Activated naive CD4-positive, alpha-beta T cell (primary cell): ENCODE data around the gene ZNF805.
A peak's percentile ranks its signal among the peaks of the same experiment; 100 is the strongest.
"Not testable (repeated sequence)": the region's sequence is repeated elsewhere in the genome, so short reads cannot be mapped to it uniquely, and the experiment has no call there.

Experiments
- DNase-seq, 4 experiments: peaks; one replicate each; lab custom pipeline; 2025; lab: John Stamatoyannopoulos, UW

Gene ZNF805

DNA sequence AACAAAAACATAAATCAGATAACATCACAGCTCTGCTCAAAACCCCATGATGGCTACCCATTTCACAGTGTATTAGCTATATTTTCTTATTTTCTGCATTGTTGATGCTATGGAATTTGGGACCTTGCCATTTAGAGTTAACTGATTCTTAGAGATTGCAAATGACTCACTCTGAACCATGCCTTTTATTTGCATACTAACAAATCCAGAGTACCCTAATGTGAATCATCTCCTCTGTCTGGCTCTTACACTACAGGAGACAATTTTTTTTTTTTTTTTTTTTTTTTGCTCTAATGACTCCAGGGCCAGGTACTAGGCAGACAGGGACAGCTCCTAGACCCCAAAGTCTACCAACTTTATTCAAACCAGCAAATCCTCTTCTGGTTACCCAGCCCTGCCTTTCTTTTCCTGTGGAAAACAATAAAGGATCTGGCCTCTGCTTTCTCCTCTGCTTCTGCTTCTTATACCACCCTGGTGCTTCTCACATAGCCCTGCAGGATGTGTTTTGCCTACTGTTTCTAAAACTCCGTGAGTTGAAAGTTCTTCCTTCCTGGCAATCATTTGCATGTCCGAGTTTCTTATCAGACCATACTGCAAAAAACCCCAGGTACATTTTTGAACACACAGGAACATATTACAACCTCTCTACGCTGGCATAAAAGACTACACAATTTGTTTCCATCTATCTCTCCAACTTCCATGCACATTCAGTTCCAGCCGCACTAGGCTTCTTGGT lies 29.3 kb downstream of the ZNF805 start:
- no peak for DNase-seq

DNA sequence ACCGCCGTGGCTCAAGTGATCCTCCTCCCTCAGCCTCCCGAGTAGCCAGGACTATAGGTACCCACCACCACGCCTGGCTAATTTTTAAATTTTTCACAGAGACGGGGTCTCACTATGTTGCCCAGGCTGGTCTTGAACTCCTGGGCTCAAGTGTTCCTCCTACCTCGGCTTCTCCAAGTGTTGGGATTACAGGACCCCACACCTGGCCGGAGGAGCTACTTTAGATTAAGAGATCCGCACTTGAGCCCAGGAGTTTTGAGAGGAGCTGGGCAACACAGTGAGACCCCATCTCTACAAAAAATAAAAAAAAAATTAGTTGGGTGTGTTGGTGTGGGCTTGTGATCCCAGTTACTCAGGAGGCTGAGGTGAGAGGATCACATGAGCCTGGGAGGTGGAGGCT lies 30.8 kb downstream of the ZNF805 start:
- no peak for DNase-seq

DNA sequence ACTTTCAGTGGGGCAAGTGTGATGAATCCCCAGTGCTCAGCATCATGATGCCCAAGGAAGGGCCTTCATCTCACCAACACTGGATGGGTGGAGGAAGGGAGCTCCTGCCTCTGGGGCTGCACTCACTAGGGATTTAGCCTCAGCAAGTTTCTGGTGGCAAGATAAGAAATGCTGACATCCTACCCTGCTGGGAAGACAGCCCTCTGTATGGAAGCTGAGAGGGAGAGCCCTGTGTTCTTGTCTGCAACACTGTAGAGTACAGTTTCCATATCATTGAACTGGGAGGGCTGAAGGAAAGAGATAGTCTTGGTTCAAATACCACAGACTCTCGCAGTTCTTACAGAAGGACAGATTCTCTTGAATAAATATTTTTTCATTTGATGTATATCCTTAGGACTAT lies 32.6 kb downstream of the ZNF805 start:
- DNase-seq: no peak

DNA sequence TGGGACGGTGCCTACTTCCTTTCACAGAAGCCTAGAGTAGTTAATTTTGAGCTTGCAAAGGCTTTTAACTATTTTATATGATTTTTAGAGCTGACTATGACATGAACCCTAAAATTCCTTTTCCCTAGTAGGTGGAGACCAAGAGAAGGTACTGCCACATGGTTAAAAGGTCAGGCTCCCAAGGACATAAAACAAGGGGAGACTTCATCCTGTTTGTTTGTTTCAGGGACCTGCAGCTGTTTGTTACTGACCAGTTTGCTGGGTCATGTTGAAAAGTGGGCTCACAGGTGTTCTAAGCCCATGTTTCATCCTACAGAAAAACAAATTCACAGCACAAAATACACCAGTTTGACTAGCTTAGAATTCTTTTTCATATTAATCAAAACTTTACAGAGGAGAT lies 36.0 kb downstream of the ZNF805 start:
- no peak for DNase-seq

DNA sequence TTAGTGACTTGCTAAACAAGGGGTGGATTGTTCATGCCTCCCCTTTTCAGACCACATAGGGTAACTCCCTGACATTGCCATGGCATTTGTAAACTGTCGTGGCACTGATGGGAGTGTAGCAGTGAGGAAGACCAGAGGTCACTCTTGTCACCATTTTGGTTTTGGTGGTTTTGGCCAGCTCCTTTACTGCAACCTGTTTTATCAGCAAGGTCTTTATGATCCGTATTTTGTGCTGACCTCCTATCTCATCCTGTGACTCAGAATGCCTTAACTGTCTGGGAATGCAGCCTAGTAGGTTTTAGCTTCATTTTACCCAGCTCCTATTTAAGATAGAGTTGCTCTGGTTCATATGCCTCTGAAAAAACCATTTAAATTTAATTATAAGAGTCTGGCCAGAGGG lies 38.0 kb downstream of the ZNF805 start:
- not testable (repeated sequence) for DNase-seq

DNA sequence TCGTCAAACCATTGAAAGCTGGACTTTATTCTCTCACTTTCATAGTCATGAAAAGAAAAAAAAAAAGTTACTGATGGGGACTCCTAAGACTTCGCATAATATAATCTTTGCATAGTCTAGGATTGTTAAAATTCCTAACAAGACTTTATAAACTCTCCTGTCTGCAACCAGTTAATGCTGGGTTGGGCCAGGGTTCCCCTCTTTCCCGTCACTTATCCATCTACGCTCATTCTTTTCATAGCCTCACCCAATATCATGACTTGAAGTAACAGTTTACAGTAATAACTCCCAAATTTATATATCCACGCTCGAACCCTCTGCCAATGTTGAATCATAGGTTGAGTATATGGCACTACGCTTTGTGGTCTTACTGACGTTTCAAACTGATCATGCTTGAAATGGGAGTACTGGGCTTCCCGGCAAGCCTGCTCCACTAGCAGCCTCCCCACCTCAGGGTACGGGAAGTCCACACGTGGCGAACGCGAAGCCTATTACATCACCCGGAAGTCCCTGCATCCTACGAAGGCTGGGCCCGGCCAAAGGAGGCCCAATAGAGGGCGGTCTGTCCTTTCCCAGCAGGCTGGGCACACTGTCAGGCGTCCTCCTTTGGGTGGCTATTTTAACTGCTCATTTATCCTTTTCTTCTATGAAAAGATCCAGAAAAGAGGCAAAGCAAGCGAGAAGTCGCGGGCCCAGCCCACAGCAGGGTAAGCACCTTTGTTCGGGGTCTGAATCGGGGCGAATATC lies 39.2 kb downstream of the ZNF805 start:
- DNase-seq: peak; percentile 51 to 73 (median 70)

DNA sequence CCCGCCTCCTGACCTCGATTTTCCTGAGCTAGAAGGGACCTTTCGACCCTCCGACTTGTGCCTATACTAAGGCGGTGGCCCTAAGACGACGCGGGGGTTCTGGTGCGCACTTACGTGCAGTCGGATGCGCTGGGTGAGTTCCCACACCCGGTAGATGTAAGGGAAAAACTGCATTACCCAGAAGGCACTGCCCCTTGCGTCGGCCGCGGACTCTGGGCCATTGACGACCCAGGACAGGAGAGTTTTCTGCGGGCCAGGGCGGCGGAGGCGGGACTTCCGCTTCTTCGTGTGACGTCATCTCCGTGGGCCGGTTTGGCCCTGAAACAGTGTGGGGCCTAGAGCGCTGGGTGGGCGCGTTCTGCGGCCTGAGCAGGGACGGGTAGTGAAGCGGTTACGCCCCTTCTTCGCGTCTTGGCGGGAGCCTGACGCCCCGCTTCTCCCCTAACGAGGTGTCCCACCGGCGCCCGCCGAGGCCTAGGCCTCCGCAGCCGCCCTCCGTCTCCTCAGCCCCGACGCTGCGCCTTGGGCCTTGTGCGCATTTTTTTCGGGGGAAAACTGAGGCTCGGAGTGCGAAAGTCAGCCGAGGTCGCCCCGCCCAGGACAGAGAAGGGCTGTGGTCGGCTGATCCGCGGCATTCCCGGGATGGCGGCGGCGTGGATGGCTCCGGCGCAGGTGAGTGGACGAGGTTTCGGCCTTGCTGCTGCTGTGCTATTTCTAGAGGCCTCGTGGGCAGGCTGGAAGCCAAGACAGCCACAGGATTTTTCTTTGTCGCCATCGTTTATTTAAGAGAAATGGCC lies 39.9 kb downstream of the ZNF805 start, which contains the start of gene ZNF460:
ZNF460 (plus strand) TSS at position 321 of the 797 bp plus-strand sequence; CDS start at position 643, 322 bp downstream.
- DNase-seq: peak; percentile 86 to 95 (median 93)

DNA sequence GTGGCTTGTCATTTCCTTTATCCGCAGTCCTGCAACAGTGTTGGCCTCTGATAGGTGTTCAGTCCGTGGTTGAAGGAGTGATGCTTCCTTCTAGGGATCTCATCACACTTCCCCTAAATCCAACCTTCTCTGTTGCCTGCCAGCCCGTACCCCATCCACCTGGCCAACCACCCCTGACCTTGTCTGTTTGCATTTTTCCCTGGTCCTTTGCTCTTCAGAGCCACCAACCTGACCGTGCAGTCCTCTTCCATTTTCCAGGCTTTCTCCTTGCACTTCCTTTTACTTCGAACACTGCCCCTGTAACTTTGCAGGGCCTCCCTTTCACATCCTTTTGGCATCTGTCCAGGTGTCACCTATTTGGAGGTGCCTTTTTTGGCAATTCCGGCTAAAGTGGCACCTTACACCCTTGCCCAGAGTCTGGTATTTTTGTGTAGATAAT lies 40.5 kb downstream of the ZNF805 start:
- DNase-seq: peak in 1 of 4 experiments; percentile 2

DNA sequence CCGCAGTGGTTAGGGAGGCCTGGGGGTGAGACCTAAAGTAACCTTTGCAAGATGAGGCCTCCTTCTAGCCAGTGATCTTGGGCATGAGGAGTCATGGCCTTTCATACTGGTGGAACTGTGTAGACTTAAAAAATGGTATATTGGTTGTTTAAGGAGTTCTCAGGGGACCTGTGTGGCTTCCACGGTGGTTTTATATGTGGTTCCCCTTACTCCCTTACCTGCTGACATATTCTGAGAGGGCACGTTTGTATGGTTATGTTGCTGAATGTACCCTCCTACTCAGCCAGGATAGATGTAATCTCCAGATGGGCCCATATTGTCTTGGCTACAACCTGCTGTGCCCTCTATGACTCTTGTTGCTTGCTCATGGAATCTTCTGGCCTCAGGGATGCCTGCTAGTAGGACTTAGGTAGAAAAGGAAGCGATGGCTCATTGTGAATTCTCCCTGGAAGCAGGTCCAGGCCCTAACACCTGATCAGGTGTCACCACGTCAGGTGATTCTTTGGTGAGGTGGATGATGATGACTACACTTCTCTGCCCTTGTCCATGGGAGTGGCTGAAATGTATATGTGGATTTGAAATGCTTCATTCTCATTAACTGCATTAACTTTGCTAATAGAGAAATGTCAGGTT lies 41.7 kb downstream of the ZNF805 start:
- DNase-seq: no peak

DNA sequence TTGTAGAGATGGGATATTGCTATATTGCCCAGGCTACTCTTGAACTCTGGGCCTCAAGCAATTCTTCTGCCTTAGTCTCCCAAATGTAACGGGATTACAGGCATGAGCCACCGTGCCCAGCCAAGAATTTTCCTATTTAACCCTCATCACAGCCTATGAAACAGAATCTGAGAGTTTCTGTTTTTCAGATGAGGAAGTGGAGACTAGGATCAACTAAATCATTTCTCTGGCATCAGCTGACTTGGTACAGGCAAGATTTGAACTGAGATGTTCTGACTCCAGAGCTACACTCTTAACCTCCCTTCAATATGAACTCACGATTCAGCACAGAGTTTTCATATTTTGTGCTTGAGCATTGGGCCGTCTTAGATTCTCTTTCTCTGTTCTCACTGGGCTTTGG lies 47.9 kb downstream of the ZNF805 start:
- no peak for DNase-seq

DNA sequence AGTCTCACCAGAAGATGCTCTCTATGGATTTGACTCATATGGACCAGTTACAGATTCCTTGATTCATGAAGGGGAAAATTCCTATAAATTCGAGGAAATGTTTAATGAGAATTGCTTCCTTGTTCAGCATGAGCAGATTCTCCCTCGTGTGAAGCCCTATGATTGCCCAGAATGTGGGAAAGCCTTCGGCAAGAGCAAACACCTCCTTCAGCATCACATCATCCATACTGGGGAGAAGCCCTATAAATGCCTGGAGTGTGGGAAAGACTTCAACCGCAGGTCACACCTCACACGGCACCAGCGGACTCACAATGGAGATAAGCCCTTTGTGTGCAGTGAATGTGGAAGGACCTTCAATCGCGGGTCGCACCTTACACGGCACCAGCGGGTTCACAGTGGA lies 50.5 kb downstream of the ZNF805 start:
- DNase-seq: no peak

DNA sequence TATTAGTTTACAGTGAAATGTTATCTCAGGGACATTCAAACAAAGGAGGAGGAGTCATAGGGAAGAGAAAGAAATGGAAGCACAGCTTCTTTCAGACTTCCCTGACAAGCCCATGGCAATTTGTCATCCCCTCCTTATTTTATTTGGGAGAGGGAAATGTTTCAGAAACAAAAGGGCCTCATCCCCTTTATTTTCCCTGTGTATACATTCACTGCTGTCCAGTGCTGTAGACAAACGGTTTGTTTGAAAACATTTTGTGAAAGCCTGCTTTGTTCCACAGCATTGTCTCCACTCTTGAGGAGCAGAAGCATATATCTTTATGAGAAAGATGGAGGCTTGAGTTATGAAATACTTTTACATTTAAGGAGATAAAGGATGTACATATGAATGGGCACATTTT lies 52.1 kb downstream of the ZNF805 start:
- DNase-seq: no peak

DNA sequence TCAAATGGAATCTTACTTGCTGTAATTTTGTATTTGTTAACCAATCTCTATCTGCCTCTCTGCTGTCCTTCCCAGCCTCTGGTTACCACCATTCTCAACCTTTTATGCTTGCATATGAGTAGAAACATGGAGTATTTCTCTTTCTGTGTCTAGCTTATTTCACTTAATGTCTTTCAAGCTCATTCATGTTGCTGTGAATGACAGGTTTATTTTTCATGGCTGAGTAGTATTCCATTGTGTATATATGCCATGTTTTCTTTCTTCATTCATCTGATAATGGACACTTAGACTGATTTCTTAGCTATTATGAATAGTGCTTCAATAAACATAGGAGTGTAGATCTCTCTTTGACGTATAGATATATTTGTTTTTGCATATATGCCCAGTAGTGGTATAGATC lies 53.3 kb downstream of the ZNF805 start:
- DNase-seq: no peak

DNA sequence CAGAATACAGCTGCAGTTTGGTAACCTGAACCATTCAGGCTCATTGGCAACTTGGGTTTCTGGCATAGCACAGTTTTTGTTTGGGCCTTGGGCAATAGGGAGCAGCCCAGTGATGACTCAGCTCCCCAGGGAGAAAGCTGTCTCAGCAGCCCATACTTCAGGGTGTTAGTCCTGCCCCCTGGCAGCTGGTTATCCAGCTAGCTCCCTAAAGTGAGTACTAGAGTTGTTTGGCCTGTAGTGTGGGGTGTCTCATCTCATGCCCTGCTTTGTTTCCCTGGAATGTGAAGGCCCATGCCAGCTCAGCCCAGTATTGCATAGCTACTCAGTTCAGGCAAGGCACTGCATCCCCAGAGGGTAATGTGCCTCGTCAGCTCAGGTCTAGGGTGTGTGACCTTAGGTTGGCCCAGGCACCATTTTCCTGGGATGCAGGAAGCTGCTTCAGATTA lies 61.6 kb downstream of the ZNF805 start:
- DNase-seq: no peak

DNA sequence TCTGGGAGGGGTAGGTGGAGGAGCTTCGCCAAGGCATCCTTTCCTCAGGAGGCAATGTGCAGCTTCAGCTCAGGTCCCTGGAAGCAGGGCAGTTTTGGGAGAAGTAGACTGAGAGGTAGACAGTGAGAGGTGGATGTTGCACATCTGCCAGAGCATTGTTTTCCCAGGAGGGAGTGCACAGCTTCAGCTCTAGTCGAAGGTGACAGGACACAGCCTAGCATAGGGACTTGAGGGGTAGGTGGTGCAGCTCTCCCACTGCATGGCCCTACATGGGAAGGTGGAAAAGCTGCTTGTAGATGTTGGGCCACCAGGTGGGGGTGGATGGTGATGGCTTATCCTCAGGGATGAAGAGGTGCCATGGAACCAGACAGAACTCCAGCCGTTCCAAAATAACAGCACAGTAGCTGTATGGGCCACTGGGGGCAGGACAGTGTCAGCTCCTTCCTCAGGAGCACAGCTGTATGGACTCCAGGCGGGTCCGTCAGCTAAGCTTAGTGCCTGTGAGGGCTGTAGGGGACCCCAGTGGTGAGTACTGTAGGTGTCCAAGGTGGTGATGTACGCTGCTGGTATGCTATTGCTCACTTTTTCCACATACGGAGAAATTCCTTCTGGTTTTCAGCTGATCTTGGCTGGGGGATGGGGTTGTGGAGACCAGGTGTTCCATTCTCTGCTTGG lies 62.4 kb downstream of the ZNF805 start:
- DNase-seq: no peak
